HepG2 (cell line): ENCODE measurements around the gene PPP1R1A. TPM values are rescaled to one million over a fixed set of nuclear protein-coding genes. Genes with fewer than 3 reads are reported as not detected.

Experiments used
- ATAC-seq: fragments of 200-7000 bp; cut with Tn5 transposase; 3 replicates; pipeline ENCODE4 v1.9.1; 2020; ENCODE audit warnings: mild to moderate bottlenecking, moderate library complexity
- BruUV-seq: library from RNA; stranded (reverse); fragments of 400-500 nt; replicated peaks from 2 replicates; lab custom pipeline; 2021; lab: Mats Ljungman, UMichigan
- CTCF ChIA-PET: fragments of 300-600 bp; formaldehyde crosslinking; extraction: SDS; loops from one replicate; lab custom pipeline; 2021; ENCODE audit warnings: low total read pairs, inconsistent platforms, low intra/inter-chr PET ratio; lab: Yijun Ruan, JAX
- POLR2A ChIA-PET: fragments of 350-600 bp; sonication (Branson Sonifier 250); formaldehyde crosslinking; loops from one replicate; lab custom pipeline; 2020; ENCODE audit warnings: antibody characterized with exemption, inconsistent platforms; lab: Yijun Ruan, JAX
- DNase-seq: peaks from one replicate; pipeline ENCODE4 v3.0.0-alpha.2; 2015; ENCODE audit warnings: low spot score
- FAIRE-seq: peaks from 3 replicates; lab custom pipeline; 2011; peaks lifted over from hg19 to GRCh38; lab: Jason Lieb, UNC
- H2AFZ ChIP-seq: one replicate; pipeline ENCODE4 v1.6.1; 2011; ENCODE audit warnings: low read length, inconsistent platforms
- H3K27ac ChIP-seq: fragments of 300-600 bp; 3 replicates; pipeline ENCODE4 v1.8.0; 2011; ENCODE audit warnings: mixed run types, mild to moderate bottlenecking, mixed read lengths, low read length, inconsistent platforms; ENCODE audit not compliant: insufficient read depth; ENCODE audit errors: extremely low read length
- H3K27me3 ChIP-seq, 2 experiments: fragments of 200-600 bp in 1 of 2; 2 replicates in 1 of 2; 3 replicates in 1 of 2; pipeline versions ENCODE4 v1.6.0 to v1.8.0; 2011; ENCODE audit warnings: low read length in 2 of 2, mild to moderate bottlenecking in 2 of 2, moderate library complexity in 2 of 2, inconsistent platforms in 1 of 2; ENCODE audit not compliant: insufficient read depth in 2 of 2, control insufficient read depth in 1 of 2
- H3K36me3 ChIP-seq, 2 experiments: fragments of 200-600 bp in 1 of 2; replicated peaks in 1 of 2; 2 replicates in 1 of 2; 3 replicates in 1 of 2; pipeline versions ENCODE4 v1.5.1 to v1.8.0; 2011; ENCODE audit warnings: low read length in 2 of 2, inconsistent platforms in 1 of 2; ENCODE audit not compliant: insufficient read depth in 2 of 2, control insufficient read depth in 1 of 2
- H3K4me1 ChIP-seq: 2 replicates; pipeline ENCODE4 v1.5.1; 2012; ENCODE audit warnings: low read length, inconsistent platforms; ENCODE audit not compliant: insufficient read depth
- H3K4me2 ChIP-seq: 2 replicates; pipeline ENCODE4 v1.6.0; 2011; ENCODE audit warnings: low read depth, low read length, inconsistent platforms
- H3K4me3 ChIP-seq, 3 experiments: fragments of 200-600 bp in 1 of 3; sonication (generic), shearing (Covaris generic) in 1 of 3; replicated peaks in 1 of 3; 2 replicates each; pipeline ENCODE4 v1.5.1; 2011 to 2016; ENCODE audit warnings: low read length in 3 of 3, inconsistent platforms in 2 of 3, low read depth in 2 of 3, mild to moderate bottlenecking in 2 of 3, control low read depth in 1 of 3, mixed read lengths in 1 of 3; ENCODE audit not compliant: insufficient read depth in 1 of 3
- H3K79me2 ChIP-seq: one replicate; pipeline ENCODE4 v1.6.1; 2011; ENCODE audit warnings: low read length, inconsistent platforms; ENCODE audit not compliant: insufficient read depth
- H3K9ac ChIP-seq: 2 replicates; pipeline ENCODE4 v1.6.0; 2011; ENCODE audit warnings: mild to moderate bottlenecking, low read depth, low read length, inconsistent platforms; ENCODE audit not compliant: insufficient read depth
- H3K9me3 ChIP-seq: 2 replicates; pipeline ENCODE4 v1.5.1; 2012; ENCODE audit warnings: mild to moderate bottlenecking, low read length
- H4K20me1 ChIP-seq: 2 replicates; pipeline ENCODE4 v1.6.0; 2011; ENCODE audit warnings: inconsistent platforms, mild to moderate bottlenecking, low read length, moderate library complexity; ENCODE audit not compliant: insufficient read depth
- FOXO4 ChIP-seq: sonication (generic); formaldehyde crosslinking; conservative IDR thresholded peaks from 2 replicates; pipeline ENCODE4 v1.8.1; 2023; ENCODE audit warnings: missing genetic modification reagents
- MAFG ChIP-seq: sonication (generic); formaldehyde crosslinking; IDR thresholded peaks from 2 replicates; pipeline ENCODE4 v1.5.1; 2020; ENCODE audit warnings: mild to moderate bottlenecking, missing genetic modification reagents
- NFYB ChIP-seq: sonication (generic); formaldehyde crosslinking; IDR thresholded peaks from 2 replicates; pipeline ENCODE4 v1.4.0; 2020; ENCODE audit warnings: missing genetic modification reagents
- POLR2G ChIP-seq: fragments of 200-400 bp; formaldehyde crosslinking; IDR thresholded peaks from 2 replicates; pipeline ENCODE4 v1.6.1; 2018; ENCODE audit warnings: mild to moderate bottlenecking, low read depth, low read length, moderate library complexity
- YEATS4 ChIP-seq: sonication (generic); formaldehyde crosslinking; IDR thresholded peaks from 2 replicates; pipeline ENCODE4 v1.4.0; 2020; ENCODE audit warnings: missing genetic modification reagents, borderline replicate concordance
- ZNF136 ChIP-seq: sonication (generic); formaldehyde crosslinking; IDR thresholded peaks from 2 replicates; pipeline ENCODE4 v1.8.1; 2022; ENCODE audit warnings: low read depth, mild to moderate bottlenecking, moderate library complexity, missing genetic modification reagents
- ZNF501 ChIP-seq: sonication (generic); formaldehyde crosslinking; IDR thresholded peaks from 2 replicates; pipeline ENCODE4 v1.5.1; 2020; ENCODE audit warnings: mild to moderate bottlenecking, moderate library complexity, missing genetic modification reagents
- ZNF569 ChIP-seq: sonication (generic); formaldehyde crosslinking; IDR thresholded peaks from 2 replicates; pipeline ENCODE4 v1.5.0; 2020; ENCODE audit warnings: mild to moderate bottlenecking, missing genetic modification reagents, moderate library complexity, borderline replicate concordance
- ZNF784 ChIP-seq: sonication (generic); formaldehyde crosslinking; IDR thresholded peaks from 2 replicates; pipeline ENCODE4 v1.5.1; 2020; ENCODE audit warnings: missing genetic modification reagents, mild to moderate bottlenecking, borderline replicate concordance
- WGBS: methylation state at CpG from one replicate; pipeline ENCODE4 v1.1.6; 2017; ENCODE audit warnings: low lambda C conversion rate; 5-methylcytosine and 5-hydroxymethylcytosine counted together
- in situ Hi-C: cut with HindIII; loops from 2 replicates; pipeline ENCODE4 v1.10.0; 2017; ENCODE audit warnings: low pct_unique_long_range_greater_than_20kb; ENCODE audit not compliant: extremely low pct_ligation_motif_present
- intact Hi-C: fragments of 100-400 bp; cut with micrococcal nuclease; formaldehyde crosslinking; loops from one replicate; pipeline ENCODE4 v1.10.0; 2022; ENCODE audit not compliant: unreplicated experiment
- polyA plus RNA-seq, 8 experiments: library from polyadenylated mRNA; depleted of rRNA in 3 of 8; stranded (reverse) in 7 of 8; unstranded in 1 of 8; fragments of >200 nt; fragmentation: Illumina TruSeq in 4 of 8; extraction: Trizol in 4 of 8; gene quantifications; 2 replicates each; pipeline versions ENCODE4 v1.2.1 to v1.2.3, GENCODE V29; 2011 to 2016; ENCODE audit warnings: low read depth in 4 of 8, missing spikeins in 1 of 8, mixed read lengths in 1 of 8; ENCODE audit not compliant: insufficient read depth in 1 of 8
- total RNA-seq, 5 experiments: library from RNA; depleted of rRNA; stranded (reverse); fragments of >200 nt; fragmentation: Illumina TruSeq; extraction: Trizol; gene quantifications; 2 replicates each; pipeline ENCODE4 v1.2.3, GENCODE V29; 2016; ENCODE audit warnings: low read depth in 1 of 5
- TF ChIP-seq, protein P1 (sequence below): sonication (generic); formaldehyde crosslinking; IDR thresholded peaks from 2 replicates; pipeline ENCODE4 v1.4.0; 2020; ENCODE audit warnings: missing genetic modification reagents

The PPP1R1A gene
- total and polyA plus RNA-seq, 2 of the 13 experiments (the other 11 are each of a cell fraction or from before 2014, with no cell fraction given) = 0.20 TPM; not detected in 1

GRCh38 chr12:54583726-54584125 lies 4.7 kb downstream of the PPP1R1A start:
- intact Hi-C loops (no loop called here), in situ Hi-C loops (no loop called here)
- no peak overlapping the region for H3K9ac ChIP-seq
- WGBS = 20% methylated on average over 3 of the region's 4 CpGs
- H3K27ac ChIP-seq = no peak overlapping the region
- BruUV-seq = no TSS peak
- H3K4me2 ChIP-seq = no peak overlapping the region
- ChIA-PET POLR2A (no interaction called here), CTCF (no interaction called here)
- no peaks in the 10 kb centered on the region for H3K36me3 ChIP-seq
- DNase-seq = no peak
- no peaks in the 10 kb centered on the region for H3K9me3 ChIP-seq
- no peaks in the 10 kb centered on the region for H3K79me2 ChIP-seq
- no peak overlapping the region for H2AFZ ChIP-seq
- H3K27me3 ChIP-seq = peaks cover 2 to 57% of the 10 kb centered on the region in 2 experiments
- no peak for ATAC-seq
- peaks cover 14% of the 10 kb centered on the region for H3K4me1 ChIP-seq
- TF ChIP-seq ZNF501 (CRISPR knock-in tag) (no peak), YEATS4 (CRISPR knock-in tag) (no peak), NFYB (no peak), POLR2G (no peak), MAFG (no peak), ZNF569 (no peak), ZNF784 (CRISPR knock-in tag) (no peak), FOXO4 (no peak), ZNF136 (CRISPR knock-in tag) (no peak)
- TF ChIP-seq, protein P1, sequence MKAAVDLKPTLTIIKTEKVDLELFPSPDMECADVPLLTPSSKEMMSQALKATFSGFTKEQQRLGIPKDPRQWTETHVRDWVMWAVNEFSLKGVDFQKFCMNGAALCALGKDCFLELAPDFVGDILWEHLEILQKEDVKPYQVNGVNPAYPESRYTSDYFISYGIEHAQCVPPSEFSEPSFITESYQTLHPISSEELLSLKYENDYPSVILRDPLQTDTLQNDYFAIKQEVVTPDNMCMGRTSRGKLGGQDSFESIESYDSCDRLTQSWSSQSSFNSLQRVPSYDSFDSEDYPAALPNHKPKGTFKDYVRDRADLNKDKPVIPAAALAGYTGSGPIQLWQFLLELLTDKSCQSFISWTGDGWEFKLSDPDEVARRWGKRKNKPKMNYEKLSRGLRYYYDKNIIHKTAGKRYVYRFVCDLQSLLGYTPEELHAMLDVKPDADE (CRISPR knock-in tag) = no peak
- FAIRE-seq = no peak
- H3K4me3 ChIP-seq = no peak overlapping the region
- 0 out of 2 replicates have a peak, but pooled peaks cover 2% of the 10 kb centered on the region for H4K20me1 ChIP-seq
